Occipital lobe (tissue), 2 donors: ENCODE results near the gene RSF1. TPM values are rescaled to one million over a fixed set of nuclear protein-coding genes. Genes with fewer than 3 reads are reported as not detected.

Source experiments
- DNase-seq: peaks from one replicate; lab custom pipeline; 2025; lab: John Stamatoyannopoulos, UW
- total RNA-seq: library from RNA; depleted of rRNA; stranded (reverse); fragments of >200 nt; gene quantifications from one replicate; pipeline ENCODE4 v1.2.3, GENCODE V29; 2014

The RSF1 gene
- total RNA-seq, 1 donor from 2014 or later: 101 TPM

DNA sequence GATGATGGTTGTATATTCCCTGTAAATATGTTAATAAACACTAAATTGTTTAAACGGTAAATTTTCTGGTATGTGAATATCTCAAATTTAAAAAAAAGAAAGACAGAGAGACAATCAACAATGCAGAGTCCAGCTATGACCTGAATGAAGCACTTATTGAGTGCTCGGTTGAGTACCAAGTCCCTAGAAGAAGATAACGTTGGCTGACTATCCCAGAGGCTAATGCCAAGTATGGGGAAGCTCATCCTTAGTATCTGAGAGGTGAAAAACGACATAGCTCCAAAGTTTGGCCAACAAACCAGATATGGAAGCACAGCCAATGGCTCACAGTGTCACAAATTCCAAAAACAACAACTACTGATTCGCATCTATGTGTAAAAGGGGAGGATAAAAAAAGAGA lies 71.3 kb downstream of the RSF1 start:
- DNase-seq: no peak

- DNase-seq: no peak
Observed at GRCh38 chr11:77748266-77748665, 72.3 kb downstream of the RSF1 start.

DNA sequence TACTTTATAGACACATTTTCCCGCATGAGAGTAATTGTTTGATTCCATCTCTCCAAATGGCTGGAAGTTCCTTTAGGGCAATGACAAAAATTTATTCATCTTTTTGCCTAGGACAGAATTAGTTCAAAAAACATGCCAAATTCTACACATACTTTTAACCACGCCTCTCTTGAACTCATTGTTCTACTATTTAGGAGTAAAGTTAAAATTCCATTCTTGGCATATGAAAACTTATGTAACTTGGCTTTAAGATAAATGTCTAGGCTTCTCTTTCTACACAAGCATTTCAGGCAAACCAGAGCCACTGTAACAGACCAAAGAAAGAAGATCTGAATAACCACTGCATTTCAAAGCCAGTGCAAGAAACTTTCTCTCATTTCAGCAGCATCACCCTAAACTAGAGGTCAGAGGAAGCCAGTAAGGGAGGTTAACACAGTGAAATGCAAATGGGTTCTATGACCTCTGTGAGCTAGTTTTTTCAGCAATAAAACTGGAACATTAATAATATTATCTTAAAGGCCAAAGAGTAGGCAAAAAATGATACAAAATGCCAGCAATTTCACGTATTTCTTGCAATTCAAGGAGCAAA lies 73.0 kb downstream of the RSF1 start:
- DNase-seq: no peak

GRCh38 chr11:77736473-77736872 lies 84.0 kb downstream of the RSF1 start:
- no peak for DNase-seq

GRCh38 chr11:77734890-77735289 lies 85.6 kb downstream of the RSF1 start:
- no peak for DNase-seq

DNA sequence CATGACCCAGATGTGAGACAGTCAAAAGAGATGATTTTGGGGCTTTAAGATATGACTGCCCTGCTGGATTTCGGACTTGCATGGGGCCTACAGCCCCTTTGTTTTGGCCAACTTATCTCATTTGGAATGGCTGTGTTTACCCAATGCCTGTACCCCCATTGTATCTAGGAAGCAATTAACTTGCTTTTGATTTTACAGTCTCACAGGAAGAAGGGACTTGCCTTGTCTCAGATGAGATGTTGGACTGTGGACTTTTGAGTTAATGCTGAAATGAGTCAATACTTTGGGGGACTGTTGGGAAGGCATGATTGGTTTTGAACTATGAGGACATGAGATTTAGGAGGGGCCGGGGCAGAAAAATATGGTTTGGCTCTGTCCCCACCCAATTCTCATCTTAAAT lies 88.4 kb downstream of the RSF1 start:
- no peak for DNase-seq

- no peak for DNase-seq
Observed at GRCh38 chr11:77730789-77731188, 89.7 kb downstream of the RSF1 start.

DNA sequence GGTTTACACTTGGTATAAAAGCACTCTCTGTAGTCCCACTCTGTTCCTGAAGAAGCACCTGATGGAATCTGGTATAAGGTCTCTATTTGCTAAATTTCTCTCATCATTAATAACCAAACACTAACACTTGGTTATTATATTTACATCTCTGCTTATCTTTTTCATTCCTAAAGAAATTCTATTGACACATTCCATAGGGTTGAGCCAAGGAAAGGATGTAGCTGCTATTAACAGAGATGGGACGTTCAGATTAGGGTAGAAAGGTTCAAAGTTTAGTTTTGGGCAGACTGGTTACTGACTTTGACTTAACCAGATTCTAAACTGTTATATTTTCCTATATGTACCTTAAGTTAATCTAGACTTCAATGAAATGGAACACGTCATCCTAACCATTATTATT lies 91.5 kb downstream of the RSF1 start:
- DNase-seq: no peak

DNA sequence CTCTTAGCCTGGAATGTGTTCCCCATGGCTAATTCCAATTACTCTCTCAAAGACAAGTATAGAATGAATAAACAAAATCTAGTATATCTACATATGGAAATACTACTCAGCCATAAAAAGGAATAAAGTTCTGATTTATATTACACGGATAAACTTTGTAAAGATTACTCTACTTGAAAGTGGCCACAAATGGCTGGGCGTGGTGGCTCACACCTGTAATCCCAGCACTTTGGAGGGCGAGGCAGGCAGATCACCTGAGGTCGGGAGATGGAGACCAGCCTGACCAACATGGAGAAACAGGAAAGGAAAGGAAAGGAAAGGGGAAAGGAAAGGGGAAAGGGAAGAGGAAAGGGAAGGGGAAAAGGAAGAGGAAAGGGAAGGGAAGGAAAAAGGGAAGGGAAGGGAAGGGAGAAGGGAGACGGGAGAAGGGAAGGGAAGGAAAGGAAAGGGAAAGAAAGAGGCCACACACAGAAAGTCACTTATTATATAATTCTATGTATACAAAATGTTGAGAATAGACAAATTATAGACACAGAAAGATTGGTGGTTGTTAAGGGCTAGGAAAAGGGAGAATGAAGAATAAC lies 92.2 kb downstream of the RSF1 start:
- DNase-seq: no peak

GRCh38 chr11:77726524-77726923 lies 94.0 kb downstream of the RSF1 start:
- no peak for DNase-seq

- no peak for DNase-seq
Observed at GRCh38 chr11:77725433-77725832, 95.1 kb downstream of the RSF1 start.

DNA sequence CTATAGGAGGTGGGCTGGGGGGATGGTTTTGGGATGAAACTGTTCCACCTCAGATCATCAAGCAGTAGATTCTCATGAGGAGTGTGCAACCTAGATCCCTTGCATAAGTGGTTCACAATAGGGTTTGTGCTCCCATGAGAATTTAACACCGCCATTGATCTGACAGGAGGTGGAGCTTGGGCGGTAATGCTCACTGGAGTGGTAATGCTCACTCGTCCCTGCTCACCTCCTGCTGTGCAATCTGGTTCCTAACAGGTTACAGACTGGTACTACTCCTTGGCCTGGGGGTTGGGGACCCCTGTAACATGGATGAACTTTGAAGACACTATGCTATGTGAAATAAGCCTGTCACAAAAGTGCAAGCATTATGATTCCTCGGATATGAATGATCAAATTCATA lies 95.9 kb downstream of the RSF1 start:
- no peak for DNase-seq

GRCh38 chr11:77723024-77723423 lies 97.5 kb downstream of the RSF1 start:
- DNase-seq: no peak

- DNase-seq: no peak
Observed at GRCh38 chr11:77710358-77710757, 110.2 kb downstream of the RSF1 start.

- DNase-seq: no peak
Observed at GRCh38 chr11:77705876-77706579, 114.5 kb downstream of the RSF1 start.

DNA sequence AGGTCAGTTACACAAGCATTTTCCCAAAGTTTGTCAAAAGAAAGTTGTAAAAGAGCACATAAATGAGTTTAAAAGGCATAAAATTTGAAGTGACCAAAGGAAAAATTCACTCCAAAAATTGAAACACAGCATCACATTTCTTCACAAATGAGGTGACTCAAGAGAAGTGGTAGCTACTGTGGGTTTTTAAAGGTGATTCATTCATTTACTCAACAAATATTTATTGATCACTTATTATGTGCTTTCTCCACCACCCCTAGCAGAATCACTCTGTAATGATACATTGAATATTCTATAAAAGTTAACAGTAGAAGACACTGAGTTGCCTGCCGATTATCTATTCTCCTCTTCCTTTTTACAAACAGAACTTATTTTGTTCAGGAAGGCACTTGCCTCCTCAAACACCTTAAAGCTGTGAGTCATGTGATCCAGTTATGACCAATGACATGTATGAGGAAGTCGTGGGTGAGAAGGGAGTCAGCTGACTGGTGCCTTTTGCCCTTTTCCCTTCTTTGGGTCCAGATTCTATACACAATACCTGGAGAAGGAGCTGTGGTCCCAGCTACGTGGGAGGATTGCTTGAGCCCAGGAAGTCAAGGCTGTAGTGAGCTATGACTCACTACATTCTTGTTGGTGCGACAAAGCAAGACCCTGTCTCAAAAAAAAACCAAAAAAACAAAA lies 115.2 kb downstream of the RSF1 start:
- no peak for DNase-seq

DNA sequence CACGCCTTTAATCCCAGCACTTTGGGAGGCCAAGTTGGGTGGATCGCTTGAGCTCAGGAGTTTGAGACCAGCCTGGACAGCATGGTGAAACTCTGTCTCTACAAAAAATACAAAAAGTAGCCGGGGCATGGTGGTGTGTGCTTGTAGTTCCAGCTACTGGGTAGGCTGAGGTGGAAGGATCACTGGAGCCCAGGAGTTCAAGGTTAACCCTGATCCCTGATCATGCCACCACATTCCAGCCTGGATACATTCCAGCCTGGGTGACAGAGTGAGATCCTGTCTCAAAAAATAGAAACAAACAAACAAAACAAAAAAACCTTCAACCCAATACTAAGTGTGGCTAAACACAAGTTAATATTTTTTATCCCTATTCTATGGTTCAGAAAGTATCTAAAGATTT lies 116.5 kb downstream of the RSF1 start:
- no peak for DNase-seq

- DNase-seq: no peak
Observed at GRCh38 chr11:77699425-77699824, 121.1 kb downstream of the RSF1 start.

GRCh38 chr11:77698896-77699295 lies 121.6 kb downstream of the RSF1 start:
- no peak for DNase-seq

- no peak for DNase-seq
Observed at GRCh38 chr11:77697865-77698264, 122.7 kb downstream of the RSF1 start.

- no peak for DNase-seq
Observed at GRCh38 chr11:77695417-77695816, 125.1 kb downstream of the RSF1 start.

DNA sequence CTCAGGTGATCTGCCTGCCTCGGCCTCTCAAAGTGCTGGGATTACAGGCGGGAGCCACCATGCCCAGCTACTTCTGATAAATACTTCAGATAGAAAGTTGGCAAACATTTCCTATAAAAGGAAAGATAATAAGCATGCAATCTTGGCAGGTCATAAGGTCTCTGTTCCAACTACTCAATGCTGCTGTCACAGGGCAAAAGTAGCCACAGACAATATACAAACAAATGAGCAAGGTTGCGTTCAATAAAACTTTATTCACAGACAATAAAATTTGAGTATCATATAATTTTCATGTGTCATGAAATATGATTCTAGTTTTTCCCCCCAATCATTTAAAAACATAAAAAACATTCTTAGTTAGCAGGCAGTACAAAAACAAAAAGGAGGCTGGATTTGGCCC lies 129.9 kb downstream of the RSF1 start:
- DNase-seq: no peak

DNA sequence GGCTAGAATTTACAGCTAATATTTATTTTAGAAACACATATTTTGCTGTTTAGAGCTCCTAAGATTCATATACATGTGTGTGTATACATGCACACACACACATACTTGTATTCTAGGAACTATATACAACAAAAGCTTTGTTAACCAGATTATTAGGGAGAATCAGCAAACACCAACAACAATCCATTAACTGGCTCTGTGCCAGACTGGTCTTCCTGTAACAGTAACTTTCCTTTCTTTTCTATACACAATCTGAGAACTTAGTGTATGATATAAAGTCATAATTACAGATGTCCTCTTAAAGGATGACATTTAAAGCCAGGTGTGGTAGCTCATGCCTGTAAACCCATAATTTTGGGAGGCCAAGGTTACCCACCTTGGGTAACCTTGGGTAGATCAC lies 133.4 kb downstream of the RSF1 start:
- DNase-seq: no peak
